Measurements from ENCODE around the gene GFRA4.
A peak's percentile ranks its signal among the peaks of the same experiment; 100 is the strongest.

The GFRA4 gene

DNA sequence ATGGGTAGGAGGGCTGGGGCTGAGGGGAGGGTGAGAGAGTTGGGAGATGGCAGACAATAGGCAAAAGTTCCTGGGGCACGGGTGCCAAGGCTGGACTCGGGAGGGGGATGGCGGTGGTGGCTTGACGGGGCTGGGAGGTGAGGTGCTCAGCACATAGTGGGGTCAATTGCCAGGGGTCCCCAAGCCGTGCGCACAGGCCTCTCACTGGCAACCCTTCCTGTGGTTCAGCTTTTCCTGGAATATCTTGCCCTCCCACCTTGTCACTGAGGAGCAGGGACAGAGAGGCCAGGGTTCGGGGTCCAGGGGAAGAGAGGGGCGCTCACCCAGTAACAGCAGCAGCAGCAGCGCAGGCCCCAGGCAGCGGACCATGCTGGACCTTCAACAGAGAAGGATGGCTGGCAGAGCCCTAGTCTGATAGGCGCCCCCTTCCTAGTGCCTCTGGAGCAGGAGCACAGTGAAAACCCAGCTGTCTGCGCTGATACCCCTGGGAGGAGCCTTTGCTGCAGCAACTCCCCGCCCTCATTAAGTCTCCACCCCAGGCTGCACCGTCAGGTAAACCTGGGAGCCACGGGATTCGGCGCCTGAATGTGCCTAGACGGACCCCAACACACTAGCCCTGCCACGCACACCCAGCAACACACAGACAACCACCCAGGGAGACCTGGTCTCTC lies at the start of gene GFRA4:
GFRA4 (minus strand) TSS at position 369 of the 671 bp plus-strand sequence; CDS start at position 369, 0 bp downstream.
- DNase-seq (ENCODE audit: low read depth in 2 of 2), result no peak

- no peak for DNase-seq (ENCODE audit: low read depth in 2 of 2)
These were observed 49.2 kb upstream of the GFRA4 start, which contains the start of gene SIGLEC1 for GRCh38 chr20:3712279-3712873. Gene SIGLEC1, minus strand, starts transcription at chr20:3712600. Its CDS starts 5,472 bp downstream, at chr20:3707128.

- DNase-seq (ENCODE audit: low read depth in 2 of 2), result no peak
These were observed 48.3 kb upstream of the GFRA4 start for GRCh38 chr20:3711484-3711941.

DNA sequence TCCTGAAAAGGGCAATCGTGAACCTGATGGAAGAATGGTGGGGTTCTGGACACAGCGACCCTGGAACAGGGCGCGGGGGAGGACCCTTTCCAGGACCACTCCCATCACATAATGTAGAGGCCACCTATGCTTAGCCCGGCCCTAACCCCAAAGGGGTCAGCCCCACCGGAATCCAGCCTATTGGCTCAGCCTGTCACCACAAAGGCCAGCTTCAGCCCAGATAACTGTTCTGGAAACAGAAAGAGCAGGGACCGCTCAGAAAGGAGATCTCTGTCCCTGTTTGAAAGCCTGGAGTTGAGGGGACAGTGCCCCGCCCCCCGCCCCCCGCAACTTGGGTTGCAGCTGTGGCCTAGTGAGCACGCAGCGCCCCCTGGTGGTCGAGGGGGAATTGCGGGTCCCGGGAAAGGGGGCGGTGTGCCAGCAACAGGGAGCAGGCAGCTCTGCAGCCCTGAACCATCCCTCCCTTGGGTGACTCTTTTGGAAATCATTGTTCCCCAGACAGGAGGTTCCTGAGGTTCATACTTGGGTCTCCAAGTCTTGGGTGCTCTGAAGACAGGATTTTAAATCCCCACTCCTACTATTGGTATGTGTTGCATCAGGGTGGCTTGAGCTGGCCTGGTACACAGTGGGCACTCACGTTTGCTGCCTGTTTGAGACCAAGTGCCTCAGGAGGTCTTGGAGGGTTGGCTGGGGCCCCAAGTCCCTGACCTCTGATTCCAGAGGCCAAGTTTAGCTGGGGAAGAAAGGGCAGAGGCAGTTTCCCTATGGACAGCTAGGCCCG lies 47.7 kb upstream of the GFRA4 start:
- DNase-seq (ENCODE audit: low read depth in 2 of 2), result peak; percentile 64 to 73

- no peak for DNase-seq (ENCODE audit: low read depth in 2 of 2)
These were observed 46.8 kb upstream of the GFRA4 start for GRCh38 chr20:3710011-3710466.

DNA sequence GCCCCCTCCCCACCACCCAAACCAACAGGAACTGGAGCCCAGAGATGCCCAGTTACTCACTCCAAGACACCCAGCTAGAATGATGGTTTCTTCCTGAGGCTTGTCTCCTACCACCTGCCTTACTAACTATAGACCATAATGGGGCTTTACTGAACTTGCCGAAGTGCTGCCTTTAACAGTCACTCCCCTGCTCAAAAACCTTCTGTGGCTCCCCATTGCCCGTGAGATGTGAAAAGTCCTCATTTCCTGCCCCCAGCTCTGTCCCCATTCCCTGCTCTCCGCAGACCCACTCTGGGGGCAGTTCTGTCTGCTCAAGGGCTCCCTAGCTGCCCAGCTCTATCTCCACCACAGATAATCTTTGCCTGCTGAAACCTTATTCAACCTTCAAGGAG lies 44.3 kb upstream of the GFRA4 start:
- DNase-seq (ENCODE audit: low read depth in 2 of 2), result no peak

- no peak for DNase-seq (ENCODE audit: low read depth in 2 of 2)
These were observed 43.7 kb upstream of the GFRA4 start for GRCh38 chr20:3706774-3707507.

- DNase-seq (ENCODE audit: low read depth in 2 of 2), result no peak
These were observed 43.0 kb upstream of the GFRA4 start for GRCh38 chr20:3705970-3706739.

- no peak for DNase-seq (ENCODE audit: low read depth in 2 of 2)
These were observed 42.3 kb upstream of the GFRA4 start for GRCh38 chr20:3705491-3705969.

DNA sequence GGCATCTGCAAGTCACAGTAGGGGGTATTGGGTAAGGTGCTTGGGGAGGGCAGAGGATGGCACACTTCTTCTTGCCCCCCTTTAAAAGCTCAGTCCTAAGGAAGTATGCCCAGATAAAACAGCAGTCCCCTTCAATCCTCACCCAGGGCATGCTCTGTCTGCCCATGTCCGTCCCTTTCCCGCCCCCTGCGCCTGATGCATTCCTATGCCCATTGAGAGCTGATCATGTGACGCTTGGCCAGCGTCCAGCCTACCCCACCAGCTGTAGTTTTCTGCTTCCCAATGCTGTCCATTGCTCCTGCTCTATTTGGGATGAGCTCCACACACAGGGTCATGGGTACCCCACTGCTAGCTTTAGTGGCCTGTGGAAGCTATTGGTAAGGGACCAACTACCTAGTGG lies 40.9 kb upstream of the GFRA4 start:
- no peak for DNase-seq (ENCODE audit: low read depth in 2 of 2)

- DNase-seq (ENCODE audit: low read depth in 2 of 2), result no peak
These were observed 39.6 kb upstream of the GFRA4 start for GRCh38 chr20:3702611-3703391.

DNA sequence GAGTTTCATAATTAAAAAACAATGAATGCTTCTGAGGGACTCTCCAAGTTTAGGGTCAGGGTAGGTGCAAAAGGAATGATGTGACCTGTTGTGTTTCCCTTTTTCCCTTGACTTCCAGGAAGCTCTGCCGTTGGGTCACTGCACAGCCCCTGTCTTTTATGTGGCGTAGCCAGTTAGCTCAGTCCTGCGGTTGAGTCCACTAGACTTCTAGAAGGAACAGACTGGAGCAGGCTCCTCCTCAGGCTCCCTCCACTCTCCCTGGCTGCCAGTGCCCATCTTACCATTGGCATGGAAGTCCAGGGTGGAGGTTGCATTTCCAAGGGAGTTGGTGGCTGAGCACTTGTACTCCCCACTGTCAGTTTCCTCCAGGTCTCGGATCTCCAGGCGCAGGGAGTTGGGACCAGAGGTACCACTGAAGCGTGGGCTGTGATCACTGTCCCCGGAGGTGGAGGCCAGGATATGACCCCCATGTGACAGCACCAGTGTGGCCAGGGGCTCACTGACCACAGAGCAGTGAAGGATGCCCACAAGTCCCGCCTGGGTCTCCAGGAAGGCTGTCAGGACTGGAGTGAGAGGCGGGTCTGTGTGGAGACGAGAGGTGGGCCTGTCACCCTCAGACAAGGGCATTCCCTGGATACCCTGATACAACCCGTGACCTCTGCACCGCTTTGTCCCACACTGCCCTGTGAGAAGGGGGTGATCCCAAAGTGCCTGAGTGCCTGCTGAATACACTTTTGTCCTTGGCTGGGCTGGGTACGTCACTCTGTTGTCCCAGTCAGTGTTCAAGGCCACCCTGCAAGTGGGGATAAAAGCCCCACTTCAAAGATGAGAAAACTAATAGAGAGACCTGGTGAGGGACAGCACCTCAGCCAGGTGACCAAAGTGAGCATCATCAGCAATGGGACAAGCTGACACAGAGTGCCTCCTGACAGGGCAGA lies 38.1 kb upstream of the GFRA4 start:
- no peak for DNase-seq (ENCODE audit: low read depth in 2 of 2)

DNA sequence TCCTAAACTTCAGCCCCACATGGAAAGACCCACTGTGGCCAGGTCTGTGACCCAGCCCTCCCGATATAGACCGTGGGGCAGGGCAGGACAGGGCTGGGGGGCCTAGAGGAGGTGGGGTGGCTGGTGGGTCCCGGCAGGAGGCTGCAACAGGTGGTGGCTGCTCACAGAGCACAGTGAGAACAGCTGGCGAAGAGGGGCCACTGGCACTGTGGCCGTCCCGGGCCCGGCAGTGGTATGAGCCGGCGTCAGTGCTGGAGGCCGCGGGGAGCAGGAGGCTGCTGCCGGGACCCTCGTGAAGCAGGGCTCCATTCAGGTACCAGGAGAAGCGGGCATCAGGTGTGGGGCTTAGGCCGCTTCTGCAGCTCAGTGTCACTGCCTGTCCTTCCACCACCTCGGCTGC lies 35.8 kb upstream of the GFRA4 start:
- DNase-seq (ENCODE audit: low read depth in 2 of 2), result no peak

DNA sequence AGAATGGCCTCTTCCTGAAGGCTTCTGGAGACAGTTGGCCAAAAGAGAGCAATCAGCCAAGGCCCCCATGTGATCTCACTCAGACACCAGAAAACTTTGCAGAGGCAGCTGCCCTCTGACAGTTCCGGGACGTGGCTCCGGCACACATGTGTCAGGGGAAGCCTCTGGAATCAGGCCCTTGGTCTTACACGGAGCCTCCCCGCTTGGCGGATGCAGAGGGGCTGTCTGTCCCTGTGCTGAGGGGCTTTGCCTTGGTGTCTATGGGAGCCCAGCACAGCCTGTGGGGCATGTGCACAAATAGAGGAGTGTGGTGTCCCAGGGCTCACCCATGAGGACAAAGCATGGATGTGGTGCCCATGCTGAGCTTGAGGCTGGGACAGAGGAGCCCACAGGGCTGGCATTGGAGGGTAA lies 35.4 kb upstream of the GFRA4 start:
- DNase-seq (ENCODE audit: low read depth in 2 of 2), result no peak

- DNase-seq (ENCODE audit: low read depth in 2 of 2), result no peak
These were observed 34.5 kb upstream of the GFRA4 start for GRCh38 chr20:3697588-3698305.

- DNase-seq (ENCODE audit: low read depth in 2 of 2), result no peak
These were observed 33.8 kb upstream of the GFRA4 start for GRCh38 chr20:3696745-3697587.

DNA sequence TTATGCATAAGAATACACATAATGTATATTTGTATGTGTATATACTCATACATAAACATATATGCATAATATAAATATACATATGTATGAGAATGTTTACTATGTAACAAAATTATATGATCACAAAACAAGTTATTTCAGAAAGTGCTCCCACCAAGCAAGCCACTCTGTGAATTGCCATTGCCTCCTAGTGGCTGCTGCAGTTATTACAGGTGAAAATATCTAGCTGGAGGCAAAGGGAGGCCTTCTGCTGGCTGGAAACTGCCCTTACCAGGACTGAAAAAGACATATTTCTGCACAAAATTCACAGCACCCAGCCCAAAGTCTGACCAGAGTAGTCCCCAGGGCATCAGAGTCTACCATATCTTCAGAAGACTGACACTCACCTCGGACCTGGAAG lies 33.0 kb upstream of the GFRA4 start:
- DNase-seq (ENCODE audit: low read depth in 2 of 2), result no peak

Data from activated CD4-positive, alpha-beta T cell treated with anti-CD3 and anti-CD28 coated beads for 24 hours (primary cell).